ENCODE data around the gene SRSF4.
"Not testable (repeated sequence)": the region's sequence is repeated elsewhere in the genome, so short reads cannot be mapped to it uniquely, and the experiment has no call there.

The SRSF4 gene

DNA sequence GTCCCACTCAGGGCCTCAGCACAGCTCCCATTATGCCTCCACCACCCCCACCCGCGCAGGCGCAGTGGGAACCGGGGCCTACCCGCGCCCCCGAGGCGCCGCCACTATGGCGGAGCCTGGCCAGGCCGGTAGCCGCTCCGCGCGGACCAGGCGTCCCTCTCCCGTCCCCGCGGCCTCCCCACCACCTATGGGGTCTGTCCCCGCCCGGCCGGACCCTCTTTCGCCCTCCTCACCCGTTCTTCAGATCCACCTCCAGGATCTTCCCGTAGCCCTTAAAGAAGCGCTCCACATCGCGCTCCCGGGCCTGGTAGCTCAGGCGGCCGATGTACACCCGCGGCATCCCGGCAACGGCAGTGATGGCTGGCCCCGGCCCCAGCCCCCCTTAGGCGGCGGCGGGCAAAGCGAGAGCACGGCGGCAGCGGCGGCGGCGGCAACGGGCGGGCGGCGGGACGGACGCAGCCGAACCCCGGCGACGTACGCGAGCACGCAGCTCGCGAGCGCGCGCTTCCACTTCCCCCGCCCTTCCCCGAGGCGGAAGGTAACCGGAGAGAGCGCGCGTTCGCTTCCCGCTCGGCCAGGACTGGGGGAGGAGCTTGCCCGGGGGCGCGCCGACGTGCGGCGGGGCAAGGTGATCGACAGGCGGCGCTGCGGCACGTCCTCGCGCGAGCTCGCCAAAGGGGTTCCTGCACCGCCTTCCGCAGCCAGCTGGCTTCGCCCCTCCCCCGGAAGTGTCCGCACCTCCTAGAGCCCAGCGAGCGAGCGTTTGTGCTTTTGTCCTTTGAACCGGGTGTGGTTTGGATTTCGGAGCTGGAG lies at the start of gene SRSF4:
Gene SRSF4 (minus strand): TSS at position 488 of the 813 bp plus-strand sequence. CDS start 148 bp downstream, at position 340.
- peak; percentile 98 for DNase-seq

DNA sequence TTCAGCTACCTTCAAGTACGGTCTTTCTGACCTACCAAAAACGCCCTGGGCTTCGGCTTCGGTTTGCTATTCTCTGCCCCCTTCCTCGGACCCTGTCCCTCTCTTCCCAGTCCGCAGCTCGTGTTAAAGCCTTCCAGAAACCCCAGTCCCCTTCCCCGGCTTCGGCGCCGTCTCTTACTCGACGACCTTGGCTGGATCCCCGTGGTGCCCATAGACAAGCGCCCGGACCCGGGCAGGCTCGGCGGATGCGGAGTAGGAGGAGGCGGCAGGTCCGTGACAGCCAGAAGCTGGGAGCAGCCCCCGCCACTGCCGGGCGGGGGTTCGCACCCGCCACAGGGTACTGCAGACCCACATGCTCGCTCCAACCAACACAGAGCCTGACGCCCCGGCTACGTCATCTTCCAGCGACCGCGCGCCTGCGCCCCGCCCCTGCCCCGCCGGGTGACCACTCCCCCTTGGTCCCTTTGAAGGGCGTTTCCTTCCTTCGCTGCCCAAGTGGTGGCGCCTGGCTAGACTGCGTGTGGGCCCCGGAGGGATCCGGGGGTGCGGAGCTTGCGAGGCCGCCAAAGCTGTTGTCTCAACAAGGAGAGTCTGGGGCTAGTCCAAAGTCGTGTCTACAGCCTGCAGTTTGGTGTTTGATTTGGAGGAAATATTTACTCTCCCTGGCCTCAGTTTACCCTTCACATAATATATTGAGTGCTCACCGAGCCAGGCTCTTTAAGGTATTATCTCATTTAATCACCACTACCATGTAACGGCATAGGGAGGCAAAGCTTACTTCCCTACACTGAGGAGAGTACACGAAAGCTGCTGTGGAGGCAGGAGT lies 49.1 kb upstream of the SRSF4 start, which contains the start of gene MECR:
Gene MECR (minus strand): TSS at position 382 of the 826 bp plus-strand sequence. CDS start 28 bp downstream, at position 354.
- peak; percentile 80 for DNase-seq

DNA sequence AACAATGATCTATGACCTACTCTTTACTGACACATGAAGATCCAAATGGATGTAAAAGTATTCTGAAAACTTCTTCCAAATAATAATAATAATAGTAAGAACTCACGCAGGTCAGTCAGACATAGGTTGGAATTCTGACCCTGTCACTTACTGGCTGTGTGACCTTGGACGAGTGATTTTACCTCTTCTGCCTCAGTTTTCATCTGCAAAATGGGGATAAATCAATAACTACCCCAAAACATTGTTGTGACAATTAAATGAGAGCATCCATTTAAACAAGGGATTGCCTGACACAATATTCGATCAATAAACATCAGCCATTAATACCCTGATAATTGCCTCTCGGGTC lies 48.5 kb upstream of the SRSF4 start:
- no peak for DNase-seq

DNA sequence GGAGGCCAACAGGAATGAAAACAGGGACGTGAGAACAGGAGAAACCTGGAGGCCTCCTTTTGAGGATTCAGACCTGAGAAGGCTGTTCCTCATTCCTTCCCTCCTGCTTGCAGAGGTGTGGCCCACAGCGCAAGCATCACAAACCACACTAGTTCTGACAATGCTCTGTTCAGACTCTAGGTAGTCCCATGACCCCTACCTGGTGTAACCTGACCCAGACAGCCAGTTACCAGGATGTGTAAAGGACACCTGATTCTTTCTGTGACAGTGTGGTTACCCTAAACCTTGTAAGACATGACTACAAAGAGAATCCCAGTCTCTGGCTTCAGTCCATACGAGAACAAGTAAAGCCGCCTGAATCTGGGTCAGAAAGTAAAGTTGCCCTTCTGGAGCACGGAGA lies 45.8 kb upstream of the SRSF4 start:
- DNase-seq = no peak

DNA sequence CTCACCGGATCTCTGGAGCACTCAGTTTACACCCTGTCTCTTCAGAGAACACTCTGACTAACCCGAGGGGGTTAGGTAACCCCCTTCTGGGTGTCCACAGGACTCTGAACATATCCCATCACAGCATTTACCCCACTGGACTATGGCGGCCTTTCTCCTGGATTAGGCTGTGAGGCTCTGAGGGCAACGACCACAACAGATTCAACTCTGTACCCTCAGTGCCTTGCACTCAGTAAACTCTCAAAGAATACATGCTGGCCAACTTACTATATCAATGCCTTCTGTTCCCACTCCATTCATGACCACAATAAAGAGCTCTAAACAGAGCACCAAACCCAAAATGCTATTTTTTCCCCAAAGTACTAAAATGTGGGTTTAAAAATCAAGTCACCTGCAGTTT lies 43.7 kb upstream of the SRSF4 start:
- no peak for DNase-seq

DNA sequence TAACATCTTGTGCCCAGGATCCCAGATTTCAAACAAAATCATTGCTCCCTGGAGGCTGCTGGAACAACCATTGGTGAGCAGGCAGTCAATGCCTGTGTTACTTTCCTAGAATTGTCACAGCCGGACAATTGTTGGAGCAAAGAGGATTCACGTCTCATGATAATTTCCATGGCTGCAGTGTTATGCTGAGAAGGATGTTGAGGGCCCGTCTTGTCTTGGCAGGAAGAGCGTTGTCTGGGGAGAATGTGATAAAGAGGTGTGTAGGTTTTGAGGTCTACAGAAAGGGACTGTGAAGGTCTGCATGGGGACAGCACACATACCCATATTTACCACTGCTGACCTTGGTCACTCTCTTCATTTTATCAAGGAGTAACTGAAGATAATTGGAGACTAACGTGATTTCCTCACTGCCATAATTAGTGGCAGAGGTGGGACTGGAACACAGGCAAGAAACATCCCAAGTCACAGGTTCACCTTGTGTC lies 42.7 kb upstream of the SRSF4 start:
- no peak for DNase-seq

DNA sequence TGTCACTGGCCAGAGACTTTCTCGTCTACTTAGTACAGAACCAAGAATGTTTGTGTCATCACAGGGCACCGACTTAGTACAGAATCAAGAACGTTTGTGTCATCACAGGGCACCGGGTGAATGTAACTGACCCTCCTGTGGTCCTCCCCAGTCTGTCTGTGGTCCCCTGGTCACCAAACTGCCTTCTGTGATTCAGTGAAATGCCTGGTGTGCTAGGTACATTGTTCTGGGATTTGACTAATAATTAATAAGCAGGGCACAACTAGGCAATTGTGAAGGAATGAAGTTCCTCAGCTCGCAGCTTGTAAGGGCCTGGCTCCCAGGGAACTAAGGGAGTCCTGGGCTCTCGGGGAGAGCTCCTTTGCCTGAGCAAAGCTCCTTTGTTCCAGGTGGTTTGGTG lies 41.8 kb upstream of the SRSF4 start:
- DNase-seq = no peak

DNA sequence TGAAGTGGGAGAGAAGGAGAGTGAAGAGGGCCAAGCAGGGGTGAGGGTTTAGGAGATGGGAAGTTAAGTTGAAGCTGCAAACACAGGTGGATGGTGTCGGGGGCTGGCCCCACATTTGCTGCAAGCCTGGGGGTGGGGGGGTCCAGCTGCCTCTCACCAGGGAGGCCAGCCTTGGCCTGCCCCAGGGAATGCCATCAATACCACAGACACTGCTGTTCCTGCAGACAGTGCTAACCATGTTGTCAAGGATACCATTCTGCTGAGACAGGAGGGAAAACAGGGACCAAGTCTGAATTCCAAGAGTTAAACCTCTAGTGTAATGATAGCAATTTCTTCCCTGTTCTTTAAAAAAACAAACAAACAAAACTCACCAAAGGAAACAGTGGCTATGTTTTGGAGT lies 41.0 kb upstream of the SRSF4 start:
- no peak for DNase-seq

DNA sequence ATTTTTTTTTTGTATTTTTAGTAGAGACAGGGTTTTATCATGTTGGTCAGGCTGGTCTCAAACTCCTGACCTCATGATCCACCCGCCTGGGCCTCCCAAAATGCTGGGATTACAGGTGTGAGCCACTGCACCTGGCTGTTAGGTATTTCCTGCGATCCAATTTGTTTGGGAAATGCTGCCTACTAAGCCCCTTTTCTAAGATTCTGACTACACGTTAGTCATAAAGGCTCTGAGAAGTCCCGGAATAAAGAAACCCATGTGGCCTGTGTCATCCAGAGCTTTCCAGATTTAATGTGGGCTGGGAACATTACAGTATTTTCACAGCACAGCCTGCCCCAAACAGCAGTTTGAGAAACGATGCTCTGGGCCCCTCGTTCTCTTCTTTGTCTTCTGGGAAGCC lies 40.6 kb upstream of the SRSF4 start:
- DNase-seq = not testable (repeated sequence)

DNA sequence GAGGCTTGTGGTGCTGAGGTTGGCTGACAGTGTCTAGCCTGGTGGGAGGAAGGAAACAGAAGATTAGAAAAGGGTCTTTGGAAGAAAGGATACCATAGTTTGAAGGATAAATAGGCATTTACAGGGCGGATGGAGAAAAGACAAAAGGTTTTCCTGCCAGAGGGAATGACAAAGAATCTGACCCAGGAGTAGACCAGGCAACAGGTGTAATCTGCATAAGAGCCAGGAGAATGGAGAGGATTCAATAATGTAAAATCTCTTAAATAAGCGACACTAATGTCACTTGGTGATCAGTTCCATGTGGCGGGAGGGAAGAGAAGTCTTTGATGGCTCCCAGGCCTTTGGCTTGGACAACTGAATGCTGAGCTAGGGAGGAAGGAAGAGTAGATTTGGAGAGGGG lies 39.6 kb upstream of the SRSF4 start:
- no peak for DNase-seq

DNA sequence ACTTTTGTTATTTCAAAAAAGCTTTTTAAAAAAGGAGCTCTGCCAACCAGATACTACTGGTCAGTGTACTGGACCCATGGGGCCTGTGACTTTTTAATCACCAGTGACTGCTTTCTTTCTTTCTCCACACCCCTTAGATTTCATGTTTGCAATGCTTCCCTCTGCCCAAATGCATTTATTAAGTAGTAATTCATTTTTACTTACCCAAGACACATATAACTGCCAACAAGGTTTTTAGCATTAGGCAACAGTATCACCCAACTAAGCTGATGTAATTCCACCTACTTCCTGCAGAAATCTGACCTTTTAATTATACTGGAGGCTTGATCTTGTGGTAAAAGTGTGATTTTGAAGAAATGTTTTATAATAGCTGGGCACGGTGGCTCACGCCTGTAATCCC lies 36.5 kb upstream of the SRSF4 start:
- no peak for DNase-seq

DNA sequence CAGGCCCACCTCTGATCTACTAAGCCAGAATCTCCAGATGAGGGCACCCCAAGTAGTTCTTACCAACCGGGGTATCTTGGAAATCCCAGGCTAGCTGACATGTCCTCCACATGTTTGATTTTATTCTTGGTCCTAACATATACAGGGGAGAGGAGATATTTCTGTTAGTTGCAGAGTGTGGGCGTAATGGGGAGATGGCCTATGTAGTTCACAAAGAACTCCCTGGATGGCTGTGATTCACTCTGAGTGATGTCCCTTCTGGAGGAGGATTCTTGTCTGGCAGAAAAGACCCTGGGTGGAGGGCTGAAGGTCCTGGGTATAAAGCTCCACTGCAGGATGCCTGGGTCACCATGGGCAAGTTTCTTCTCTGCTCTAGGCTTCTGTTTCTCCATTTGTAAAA lies 35.9 kb upstream of the SRSF4 start:
- DNase-seq = no peak

DNA sequence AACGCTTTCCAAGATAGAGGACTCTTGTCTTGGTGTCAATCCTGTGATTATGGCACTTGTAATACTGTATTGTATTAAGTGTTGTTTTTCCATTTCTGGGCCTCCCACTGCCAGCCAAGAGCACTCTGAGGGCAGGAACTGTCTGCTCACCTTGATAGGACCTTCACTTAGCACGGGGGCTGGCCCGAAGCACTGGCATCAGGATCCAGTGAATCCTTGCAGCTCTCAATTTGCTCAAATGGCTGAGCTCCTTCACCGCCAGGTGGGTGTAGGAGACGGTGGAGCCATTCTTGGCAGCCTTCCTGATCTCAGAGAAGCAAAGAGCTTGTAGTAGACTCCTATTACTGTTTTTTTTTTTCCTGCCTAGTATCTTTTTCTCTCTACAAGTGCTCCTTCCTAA lies 31.4 kb upstream of the SRSF4 start:
- no peak for DNase-seq

DNA sequence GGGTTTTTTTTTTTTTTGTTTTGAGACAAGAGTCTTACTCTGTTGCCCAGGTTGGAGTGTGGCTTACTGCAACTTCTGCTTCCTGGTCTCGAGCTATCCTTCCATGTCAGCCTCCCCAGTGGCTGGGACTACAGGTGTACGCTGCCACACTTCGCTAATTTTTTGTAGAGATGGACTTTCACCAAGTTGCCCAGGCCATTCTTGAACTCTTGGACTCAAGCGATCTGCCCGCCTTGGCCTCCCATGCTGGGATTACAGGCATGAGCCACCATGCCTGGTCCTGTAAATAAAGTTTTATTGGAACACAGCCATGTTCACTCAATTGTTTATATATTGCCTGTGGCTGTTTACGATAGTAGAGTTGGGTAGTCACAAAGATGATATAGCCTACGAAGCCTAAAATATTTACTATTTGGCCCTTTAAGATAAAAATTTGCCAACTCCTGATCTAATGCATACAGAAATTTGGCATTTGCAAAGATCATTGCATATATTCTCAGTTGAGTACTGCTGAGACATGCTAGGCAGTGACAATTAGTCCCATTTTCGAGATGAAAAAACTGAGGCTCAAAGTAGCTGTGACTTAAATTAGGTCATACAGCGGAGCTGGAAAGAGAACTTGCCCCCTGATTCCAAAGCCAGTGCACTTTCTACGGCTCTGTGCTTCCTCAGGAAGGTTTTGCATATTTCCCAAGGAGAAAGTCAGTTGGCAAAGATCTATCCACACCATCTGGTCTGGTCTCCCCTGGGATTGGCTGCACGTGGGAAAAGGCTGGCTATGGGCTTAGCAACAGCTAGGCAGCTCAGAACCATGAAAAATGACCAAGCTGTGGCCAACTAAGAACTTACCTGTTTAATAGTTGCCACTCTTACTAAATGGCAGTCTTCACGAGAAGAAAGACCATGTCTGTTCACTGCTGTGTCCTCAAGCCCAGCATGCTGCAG lies 29.7 kb upstream of the SRSF4 start:
- peak; percentile 21 for DNase-seq

DNA sequence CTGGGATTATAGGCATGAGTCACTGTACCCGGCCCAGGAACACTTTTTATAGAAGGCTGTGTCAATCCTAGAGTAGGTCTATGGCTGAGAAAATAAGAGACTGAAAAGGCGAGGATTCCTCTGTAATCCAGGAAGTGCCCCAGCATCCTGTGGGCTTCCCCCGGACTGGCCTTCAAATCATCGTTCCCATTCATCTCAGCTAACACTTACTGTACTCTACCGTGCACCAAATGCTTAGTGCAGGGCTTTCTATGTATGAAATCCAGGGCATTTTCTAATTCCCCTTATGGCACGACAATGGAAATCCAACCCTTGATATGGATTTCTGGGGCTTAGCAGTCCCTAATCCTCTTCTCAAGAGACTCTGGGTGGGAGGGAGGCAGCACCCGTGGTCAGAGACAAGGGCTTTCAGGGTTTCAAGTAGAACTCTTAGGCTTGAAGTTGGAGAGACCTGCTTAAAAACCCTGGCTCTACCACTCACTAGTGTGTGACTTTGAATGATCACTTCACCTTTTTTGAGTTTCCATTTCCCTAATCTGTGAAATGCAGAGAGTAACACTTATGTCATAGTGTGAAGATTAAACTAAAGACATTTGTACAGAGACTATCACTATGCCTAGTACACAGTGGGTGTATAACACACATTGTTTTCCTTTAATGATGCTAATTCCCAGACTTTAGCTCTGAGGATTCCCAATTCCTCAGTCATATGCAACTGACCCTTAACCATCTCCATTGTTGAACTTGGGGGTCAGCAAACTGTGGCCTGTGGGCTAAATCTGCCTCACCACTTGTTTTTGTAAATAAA lies 28.8 kb upstream of the SRSF4 start:
- DNase-seq = no peak

DNA sequence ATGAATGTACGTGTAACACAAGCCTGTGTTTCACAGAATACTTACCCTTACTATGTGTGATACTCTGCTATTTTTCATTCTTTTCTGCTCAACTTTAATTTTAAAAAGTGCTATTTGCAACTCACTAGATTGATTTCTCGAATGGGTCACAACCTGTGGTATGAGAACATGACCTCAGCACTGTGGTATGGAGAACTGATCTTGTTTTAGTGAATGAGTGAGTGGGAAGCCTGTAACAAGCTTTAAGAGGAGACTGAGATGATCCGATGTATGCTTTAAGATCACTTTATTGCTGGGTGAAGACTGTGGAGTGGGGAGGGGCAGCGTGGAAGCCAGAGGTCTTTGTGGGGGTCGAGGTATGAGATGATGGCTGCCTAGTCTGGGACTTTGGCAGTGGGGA lies 27.5 kb upstream of the SRSF4 start:
- no peak for DNase-seq

DNA sequence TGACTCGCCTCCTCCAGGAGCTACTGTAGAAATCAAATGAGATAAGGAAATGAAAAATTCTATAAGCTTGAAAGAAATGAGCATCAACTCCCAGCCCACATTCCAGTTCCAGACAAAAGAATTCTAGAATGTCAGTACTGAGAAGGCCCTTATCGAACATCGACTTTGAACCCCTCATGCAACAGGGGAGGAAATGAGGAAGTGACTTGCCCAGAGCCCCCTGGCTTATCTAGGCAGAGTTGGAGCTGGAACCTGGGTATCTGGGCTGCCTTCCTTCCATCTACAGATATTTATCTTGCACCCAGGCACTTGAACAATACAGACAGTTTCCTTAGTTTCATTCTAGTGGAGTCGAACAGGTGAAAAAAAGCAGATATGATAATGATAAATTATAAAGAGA lies 26.7 kb upstream of the SRSF4 start:
- no peak for DNase-seq

DNA sequence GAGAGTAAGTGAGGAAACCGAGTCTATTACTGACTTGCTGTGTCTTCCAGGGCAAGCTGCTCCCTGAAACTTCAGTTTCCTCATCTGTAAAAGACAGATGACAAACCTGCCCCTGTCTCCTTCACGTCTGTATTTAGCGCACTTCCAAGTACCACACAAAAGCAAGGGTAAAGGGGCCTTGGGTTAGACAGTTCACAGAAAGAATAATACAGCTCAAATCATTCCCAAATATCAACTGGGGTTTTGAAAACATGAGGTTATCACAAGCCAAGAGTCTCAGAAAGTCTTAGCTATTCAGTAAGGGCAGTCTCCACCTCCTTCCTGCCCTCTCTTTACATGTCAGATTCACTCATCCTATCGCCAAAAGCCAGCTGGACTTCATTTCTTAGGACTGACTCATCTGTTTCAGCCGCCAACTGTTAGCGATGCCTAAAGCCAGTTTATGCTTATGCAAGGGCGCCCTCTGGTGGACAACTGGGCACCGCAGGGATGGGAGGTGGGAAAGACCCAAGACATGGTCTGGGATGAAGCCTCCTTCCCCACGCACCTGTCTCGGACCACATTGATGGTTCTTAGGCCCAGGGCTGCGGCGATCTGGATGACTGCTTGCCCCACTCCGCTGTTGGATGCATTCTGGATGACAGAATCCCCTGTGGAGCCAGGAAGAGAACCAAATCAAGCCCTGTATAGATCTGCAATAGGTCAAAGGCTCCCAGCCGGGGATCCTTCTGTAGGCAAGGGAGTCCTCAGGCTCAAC lies 21.1 kb upstream of the SRSF4 start:
- DNase-seq = peak; percentile 73

DNA sequence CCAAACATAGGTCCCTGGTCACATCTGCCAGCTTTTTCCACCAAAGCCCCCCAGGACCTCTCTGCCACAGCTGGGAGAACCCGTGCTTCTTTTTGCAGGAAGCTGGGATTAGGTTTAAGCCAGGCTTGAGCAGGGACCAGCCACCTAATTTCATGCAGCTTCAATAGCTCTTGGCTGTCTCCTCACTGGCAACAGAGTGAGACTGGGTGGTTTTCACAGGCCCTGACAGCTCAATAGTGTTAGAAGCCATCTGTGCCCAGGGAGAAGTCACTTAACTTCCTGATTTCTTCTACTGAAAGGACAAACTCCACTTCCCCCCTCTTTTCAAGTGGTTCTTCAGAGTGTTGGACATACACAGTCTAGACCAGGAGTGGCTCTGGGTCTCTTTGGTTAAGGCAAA lies 20.4 kb upstream of the SRSF4 start:
- no peak for DNase-seq

DNA sequence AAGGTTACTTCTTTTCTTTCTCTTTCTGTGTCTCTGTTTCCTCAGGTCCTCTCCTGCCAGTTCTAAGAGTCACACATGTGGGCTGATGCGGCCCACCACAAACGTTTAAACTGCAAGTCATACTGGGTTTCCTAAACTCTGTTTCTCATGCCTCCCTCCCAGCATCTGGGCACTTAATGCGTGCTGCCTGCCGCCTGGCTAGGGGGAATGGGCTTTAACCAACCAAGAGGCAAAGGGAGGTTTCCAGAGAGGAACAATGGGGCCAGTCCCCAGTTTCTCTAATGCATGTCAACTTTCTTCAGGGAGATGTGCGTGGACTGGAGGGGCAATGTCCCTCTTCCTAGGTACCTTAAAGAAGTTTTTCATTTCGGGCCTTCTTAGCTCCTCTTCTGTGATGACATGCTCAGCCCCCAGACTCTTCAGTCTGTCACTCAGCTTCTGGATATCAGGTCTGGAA lies 19.9 kb upstream of the SRSF4 start:
- DNase-seq = no peak

Data from NCI-H146 (cell line).